Eye (tissue), 1 donor: ENCODE measurements around the gene ABCA4.

ENCODE experiments used
- DNase-seq: peaks from one replicate; pipeline ENCODE4 v3.0.0-alpha.2; 2015

The ABCA4 gene

DNA sequence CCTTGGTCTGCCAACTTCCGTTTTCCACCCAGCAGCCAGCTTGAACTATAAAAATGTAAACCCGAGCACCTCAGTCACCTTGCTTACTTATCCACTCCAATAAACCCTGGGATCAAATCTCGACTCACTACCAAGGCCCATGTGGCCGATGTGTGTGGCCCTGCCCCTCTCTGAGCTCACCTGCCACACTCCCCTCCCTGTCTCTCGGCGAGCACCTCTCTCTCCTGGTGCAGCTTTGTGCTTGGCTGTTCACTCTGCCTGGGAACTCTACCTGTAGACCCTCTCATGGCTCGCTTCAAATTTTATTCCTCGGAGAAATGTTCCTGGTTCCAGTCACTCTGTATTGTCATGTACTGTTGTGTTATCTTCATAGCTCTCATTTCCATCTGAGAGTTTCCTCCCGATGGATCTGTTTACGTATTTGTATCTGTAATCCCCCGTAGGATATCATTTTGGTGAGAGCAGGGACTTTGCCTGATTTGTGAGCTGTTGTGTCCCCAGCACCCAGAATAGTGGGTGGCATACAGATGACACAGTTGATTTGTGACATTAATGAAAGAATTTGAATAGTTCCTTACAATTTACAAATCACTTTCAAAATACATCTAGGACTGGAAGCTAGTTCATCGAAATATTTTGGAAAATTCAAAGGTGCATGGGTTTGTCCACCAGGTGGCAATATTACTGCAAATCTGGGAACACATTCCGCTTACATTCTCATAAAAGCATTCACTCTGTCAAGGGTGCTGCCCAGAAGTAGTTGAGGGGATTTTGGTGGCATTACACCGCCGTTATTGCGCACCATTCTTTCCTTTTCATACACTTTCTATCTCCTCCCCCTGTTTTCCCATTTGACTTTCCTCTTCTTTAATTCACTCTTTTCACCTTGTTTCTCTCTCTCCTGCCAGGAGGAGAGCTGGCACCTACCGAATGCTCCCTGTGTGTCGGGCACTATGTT lies 95.3 kb downstream of the ABCA4 start:
- peak; percentile 84 for DNase-seq

DNA sequence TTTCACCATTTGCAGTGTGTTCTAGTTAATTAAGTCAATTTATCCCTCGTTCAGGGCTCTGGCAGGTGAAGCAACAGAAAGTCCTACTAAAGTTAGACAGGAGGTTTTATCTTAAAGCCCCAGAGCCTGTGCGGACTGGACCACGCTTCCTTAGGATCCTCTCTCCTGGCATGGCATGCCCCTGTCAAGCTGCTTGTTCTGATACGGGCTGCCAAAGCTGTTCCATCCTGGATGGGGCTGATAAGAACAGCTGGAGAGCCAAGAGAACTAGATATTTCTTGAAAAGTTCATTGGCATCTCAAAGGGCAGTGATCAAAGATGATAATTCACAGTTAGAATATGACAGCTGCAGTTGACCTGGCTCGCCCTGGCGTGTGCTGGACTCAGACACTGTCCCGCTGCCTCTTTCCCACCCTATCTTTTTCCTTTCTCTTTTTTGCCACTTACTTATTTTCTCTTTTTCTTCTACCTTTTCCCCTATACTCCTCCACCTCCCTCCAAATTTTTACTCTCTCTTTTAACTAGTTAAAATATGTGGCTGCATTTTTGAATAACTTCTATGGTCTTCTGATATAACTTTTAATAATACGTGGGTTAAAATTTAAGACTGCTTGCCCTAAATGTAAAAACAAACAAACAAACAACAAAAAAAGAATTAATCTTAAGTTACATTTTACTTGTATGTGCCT lies 96.7 kb downstream of the ABCA4 start:
- DNase-seq: no peak

DNA sequence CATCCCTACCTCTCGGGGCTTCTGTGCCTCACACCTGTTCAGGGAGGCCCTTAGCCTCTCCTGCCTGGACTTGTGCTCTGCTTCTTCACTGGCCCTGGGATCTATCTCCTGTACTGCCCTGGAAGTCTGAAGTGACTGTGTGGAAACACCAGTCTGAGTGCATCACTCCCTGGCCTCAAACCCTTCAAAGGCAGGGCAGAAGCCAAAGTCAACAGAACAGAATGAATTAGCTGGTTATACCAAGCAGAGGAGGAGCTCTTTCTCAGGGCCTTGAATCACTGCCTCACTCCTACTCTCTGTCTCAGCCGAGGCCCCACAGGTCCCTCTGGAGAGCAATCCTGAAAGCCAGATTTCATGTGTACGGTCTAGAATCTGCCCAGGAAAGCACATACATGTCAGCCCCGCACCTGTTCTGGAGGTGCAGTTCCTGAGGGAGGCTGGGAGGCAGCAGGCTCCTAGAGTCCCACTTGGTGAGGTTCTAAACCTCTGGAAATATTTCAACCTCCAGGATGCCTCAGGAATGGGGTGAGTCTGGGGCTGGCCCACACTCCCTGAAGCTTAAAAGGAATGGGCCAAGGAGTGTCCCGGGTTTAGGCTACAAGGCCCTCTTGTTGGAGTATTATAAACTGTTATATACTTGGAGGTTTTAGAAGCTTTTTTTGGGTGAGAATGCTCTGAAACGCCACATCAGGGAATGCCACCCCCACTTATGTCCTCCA lies 98.3 kb downstream of the ABCA4 start:
- DNase-seq: no peak

DNA sequence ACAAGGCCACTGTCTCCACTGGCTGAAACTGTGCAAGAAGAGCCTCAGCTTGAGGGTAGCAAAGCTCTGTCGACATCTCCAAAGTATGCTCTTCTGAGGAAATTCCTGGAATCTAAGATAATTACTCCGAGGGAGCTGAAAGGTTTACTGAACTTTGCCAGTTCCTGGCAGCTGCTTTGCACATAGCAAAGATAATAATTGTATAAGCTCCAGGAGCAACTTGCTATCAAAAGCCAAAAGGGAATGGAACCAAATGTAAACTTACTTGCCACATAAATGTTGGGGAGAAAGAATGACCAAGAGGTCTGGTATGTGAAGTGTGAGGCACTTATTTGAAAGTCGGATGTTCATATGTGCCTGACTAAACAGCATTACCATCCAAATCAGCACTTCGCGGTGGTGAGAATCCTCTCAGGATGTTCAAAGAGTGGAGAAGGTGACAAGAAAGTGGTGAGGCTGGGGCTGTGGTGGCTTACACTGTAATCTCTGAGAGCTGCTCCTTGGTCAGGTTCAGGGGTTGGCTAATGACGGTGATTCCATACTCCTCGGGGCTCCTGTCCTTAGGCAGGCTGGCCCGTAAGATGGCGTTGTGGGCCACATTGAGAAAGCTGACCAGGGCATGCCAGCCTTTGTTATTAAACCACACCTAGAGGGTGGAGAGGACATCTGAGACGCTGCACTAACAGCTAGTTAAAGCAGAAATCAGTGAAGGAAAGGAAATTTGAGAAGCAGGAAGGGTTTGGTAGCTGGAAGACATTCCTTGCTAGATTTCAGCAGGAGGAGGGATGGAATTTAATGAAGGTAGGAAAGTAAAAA lies 100.0 kb downstream of the ABCA4 start:
- peak; percentile 18 for DNase-seq

DNA sequence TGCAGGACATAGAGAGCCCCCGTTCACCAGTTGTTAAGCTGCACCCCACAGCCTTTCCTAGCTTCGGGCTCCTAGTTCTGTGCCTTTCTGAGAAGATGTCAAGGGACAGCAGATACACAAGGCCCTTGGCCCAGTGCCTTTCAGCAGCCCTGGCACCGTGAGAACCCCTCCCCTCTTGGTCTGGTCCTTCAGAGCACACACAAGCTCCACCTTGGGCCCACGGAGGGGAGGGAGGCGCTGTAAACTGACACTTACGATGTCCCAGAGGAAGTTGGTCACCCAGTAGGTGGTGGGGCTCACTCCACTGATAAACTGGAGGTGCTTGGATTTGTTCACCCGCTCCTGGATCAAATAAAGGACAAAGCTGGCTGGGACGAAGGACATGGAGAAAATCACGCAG lies 101.6 kb downstream of the ABCA4 start:
- DNase-seq: no peak

DNA sequence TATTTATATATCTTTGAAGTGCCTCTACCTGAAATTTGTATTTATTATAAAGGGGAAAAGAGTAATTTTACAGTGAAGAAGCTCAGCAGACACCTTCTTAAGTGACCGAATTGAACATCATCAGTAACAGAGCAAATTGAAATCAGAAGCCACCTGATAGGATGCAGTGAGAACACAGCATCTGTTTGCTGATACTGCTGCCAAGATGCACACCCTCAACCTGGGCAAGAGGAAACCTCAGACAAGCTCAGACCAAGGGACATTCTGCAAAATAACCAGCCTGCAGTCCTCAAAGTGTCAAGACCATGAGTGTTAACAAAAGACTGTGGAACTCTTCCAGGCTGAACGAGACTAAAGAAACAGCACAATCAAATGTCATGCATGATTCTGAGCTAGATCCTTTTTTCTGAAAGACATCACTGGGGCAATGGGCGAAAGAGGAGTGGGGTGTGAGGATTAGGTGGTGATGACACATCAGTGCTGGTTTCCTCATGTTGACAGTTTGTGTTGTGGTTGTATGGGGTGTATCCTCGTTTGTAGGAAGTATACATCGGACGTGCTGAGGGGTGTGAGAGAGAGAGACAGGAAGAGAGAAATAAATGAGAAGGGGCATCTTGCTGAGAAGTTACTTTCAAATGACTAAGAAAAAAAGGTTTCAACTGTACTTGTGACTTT lies 103.7 kb downstream of the ABCA4 start:
- DNase-seq: no peak

DNA sequence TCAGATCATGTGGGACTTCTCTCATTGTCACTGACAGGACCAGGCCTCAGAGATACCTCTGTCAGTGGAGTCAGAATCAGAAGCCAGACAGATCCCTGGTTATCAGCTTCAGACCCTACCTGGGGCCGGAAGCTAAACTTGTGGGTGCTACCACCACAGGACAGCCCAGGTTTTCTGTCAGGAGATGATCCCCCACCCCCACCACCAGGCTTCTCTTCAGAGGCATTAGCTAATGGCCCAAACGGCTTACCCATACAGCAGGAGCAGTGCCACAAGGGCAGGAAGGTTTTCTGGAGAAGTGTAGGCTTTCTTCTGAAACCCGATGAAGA lies 105.5 kb downstream of the ABCA4 start:
- no peak for DNase-seq

DNA sequence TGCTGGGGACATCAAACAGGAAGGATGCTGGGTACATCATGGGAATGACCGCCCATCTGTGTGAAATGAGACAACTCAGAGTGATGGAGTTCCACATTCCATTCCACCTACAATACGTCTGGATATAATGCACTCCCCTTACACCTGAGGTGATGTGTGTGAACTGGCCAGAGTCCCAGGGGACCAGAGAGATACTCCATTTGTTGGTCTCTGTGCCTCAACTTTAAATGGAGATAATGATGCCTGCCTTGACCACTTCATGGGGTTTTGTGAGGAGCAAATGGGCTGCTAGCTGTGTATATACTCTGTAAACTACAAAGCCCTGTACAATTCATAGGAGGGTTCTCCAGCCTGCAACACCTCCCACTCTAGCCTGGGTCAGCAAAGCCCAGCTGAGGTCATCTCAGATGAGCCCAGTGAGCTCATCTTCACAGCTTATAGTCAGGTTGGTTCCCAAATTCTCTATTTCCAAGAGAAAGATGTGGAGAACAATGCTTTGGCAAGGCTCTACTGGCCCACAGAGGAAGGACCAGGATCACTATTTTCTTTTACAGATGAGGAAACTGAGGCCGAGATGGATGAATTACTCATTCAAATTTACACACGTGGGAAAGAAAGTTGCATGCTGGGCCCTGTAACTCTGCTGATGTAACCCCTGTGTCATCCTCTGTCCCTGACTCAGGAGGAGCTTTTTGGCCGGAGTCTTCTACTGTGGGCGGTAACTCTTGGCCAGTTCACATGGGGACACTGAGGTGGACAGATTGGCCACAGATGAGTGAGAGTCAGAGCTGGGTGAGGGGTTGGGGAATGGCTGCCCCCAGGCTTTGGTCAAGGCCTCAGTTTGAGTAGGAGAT lies 106.1 kb downstream of the ABCA4 start:
- DNase-seq: no peak

DNA sequence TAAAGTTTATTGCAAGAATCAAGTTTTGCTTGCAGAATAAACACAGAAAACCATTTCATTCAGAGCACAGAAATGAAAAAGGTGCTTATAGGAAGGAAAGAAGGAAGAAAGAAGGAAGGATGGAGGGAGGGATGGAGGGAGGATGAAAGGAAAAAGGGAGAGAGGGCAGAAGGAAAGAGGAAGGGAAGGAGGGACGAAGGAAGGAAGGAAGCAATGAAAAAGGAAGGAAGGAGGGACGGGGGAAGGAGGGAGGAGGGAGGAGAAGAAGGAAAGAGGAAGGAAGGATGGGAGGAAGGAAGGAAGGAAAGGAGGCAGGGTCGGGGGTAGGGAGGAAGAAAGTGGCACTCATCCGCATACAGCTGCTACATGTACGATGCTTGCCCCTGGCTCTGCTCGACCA lies 106.9 kb downstream of the ABCA4 start:
- DNase-seq: no peak

DNA sequence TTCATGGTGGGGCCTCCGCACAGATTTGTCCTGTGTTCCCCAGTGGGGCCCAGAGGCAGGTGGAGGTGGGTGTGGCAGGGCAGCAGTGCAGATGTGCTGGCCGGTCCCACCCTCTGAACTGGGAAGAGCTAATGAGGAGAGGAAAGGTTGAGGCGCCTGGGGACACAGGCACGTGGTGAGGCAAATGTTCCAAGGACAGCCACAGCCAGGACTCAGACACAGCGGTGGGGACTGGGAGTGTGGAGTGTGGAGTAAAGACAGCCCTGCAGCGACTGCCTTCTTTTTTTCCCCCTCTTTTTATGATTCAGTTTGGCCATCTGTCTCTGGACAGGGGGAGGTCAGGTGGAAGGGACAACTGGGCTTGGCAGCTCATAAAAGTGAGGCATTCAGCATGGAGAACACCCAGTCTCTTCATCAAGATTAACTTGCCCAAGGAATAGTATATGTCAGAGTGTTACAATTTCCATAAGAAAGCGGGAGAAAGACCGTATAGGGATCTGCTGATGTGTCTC lies 107.5 kb downstream of the ABCA4 start:
- DNase-seq: peak; percentile 11

DNA sequence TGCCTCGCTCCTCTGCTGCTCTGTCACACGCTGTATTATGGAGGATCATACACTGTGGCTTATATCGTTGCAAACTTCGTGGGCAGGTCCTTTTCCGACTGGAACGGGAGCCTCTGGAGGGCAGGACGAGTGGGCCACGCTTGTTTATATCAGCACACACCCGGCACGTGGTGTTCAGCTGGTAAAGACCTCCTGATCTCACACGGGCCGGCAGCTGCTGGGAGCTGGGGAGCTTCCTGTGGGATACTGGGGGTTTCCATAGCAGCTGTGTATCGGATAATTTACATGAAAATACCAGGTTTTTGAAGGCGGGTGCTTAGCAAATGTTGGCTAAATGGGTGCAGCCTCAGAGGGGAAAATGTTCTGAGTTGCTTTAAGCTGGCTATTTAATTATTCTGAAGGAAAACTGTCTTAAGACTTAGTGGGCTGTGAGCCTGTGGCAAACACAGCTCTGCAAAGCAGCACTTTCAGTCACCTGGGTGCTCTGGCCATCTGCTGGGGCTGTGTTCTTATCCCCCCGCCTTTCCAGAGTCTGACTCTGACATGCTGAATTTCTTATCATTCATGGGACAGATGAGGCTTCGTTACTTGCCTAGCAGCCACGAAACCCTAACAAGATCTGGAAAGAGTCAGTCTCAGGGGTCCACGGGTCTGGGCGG lies 108.1 kb downstream of the ABCA4 start:
- DNase-seq: peak; percentile 53

DNA sequence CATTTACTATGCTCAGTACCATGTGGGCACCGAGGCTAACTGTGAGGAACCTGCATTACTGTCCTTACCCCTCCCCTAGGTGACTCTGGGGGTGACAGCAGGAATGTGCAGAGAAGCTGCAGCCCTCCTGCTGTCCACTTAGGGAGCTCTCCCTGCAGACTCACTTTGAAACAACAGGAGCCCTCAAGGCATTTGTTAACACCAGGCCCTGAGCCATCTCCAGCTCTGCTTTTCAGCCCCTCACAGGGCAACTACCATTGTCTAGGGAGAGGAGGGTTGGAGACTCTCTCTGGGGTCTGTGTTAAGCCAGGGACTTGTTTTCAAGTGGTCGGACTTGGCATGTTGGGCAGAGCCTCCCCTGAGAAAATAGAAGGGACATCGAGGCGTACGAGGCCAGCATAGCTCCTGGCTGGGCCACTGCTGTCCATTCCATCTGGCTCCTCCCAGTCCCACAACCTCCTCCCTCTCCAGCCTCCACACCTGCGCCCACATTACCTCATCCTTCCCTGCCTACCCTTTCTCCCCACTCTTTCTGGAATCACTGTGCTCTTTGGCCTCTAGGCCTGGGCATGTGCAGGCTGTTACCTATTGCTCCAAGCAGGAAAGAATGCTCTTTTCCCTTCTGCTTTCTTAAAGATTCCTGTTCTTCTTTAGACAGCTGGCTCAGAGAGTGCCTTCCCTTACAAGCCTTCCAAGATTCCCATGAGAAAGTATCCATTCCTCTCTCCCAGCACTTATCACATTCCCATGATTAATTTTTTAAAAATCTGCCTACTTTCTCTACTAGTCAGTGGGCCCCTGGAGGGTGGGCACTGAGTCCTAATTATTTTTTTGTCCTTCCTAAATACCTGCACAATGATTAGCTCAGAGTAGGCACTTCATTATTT lies 109.0 kb downstream of the ABCA4 start:
- DNase-seq: peak; percentile 26

DNA sequence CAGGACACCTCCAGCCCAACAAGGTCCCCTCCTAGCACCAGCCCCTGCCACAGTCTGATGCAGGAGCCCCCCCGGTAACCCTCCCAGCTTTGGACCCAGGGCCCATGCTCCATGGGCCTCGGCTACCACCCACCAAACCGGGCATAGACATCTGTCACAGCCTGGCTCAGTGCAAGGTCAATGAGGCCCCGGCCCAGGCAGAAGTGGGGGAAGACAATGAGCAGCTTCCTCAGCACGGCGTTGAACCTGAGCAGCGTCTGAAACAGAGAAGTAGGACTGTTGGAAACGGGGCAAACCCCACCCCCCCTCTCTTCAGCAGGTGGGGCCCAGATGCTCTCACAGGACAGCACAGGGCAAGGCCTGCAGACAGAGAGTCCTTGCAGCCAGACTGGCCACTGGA lies 109.8 kb downstream of the ABCA4 start:
- no peak for DNase-seq

DNA sequence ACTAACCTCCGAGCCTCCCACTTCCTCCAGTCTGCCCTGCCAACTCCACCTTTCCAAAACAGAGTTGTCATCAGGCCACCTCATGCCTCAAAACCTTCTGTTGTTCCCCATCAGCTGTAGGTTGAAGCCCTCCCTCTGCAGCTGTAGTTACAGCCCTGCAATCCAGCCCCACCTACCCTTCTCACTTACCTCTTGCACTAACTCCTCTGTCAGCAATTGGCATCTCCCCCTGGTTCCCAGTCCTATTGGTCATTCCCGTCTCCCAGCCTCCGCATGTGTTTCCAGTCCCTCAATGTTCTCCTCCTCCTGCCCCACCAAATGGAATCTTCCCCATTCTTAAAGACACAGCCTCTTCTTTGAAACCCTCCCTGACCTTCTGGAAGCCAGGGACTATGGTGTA lies 111.6 kb downstream of the ABCA4 start:
- DNase-seq: no peak

DNA sequence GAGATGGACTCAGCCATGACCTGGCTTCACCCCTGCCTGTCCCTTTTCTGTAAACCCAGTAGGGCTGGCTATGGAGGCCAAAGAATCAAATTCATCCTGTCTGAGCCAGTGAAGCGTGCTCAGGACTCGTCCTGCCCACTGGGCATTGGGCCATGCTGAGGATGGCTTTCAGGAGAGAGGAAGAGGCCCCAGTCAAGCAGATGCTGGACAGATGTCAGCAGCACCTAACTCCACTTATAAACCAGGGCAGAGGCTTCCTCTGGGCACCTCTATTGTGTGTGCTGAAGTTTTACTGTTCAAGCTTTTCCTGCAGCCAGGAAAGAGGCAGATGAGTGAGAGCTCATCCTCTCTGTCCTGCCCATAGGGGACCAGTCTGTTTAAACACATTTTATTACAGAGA lies 114.3 kb downstream of the ABCA4 start:
- no peak for DNase-seq

DNA sequence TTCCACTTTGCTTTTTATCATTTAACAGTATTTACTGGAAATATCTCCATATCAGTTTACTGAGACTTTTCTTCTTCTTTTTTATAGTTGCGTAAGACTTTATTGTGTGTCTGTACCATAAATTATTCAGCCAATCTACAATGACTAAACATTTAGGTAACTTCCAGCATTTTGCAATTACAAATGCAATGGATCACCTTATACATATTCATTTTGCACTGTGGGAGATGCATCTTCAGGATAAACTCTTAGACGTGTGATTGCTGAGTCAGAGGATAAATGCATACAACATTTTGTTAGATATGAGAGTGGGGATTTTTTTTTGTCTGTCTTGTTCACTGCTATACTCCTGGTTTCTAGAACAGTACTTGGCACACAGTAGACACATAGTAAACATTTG lies 116.0 kb downstream of the ABCA4 start:
- no peak for DNase-seq

DNA sequence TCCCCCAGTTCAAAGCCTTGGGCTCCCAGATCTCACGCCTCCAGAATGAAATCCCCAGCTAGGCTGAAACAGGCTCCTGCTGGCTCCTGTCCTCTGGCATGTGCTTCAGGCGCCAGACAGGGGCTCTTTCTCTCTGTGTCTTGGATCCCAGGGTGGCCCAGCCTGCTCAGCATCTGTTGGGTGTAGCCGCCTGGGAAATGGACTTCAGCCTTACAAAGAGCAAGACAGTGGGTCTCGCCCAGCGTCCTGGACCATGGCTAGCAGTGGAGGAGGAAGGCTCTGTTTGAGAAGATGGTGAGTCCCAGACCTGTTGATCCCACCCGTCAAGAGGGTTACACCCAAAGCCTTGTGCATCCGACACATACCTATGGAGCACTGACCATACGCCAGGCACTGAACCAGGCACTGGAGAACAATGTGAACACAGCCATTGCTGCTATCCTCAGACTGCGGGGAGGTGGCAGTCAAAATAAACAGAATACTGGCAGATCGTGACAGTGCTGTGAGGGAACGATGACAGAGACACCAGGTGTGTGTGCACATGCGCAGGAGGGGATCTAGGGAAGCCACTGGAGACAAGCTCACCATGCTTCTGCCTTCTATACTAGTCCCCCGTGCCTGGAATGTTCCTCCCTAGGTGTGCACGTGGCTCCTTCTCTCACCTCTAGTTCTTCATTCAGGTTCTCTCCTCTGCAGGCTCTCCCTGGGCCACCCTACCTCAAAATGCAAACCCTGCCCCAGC lies 118.7 kb downstream of the ABCA4 start:
- no peak for DNase-seq

DNA sequence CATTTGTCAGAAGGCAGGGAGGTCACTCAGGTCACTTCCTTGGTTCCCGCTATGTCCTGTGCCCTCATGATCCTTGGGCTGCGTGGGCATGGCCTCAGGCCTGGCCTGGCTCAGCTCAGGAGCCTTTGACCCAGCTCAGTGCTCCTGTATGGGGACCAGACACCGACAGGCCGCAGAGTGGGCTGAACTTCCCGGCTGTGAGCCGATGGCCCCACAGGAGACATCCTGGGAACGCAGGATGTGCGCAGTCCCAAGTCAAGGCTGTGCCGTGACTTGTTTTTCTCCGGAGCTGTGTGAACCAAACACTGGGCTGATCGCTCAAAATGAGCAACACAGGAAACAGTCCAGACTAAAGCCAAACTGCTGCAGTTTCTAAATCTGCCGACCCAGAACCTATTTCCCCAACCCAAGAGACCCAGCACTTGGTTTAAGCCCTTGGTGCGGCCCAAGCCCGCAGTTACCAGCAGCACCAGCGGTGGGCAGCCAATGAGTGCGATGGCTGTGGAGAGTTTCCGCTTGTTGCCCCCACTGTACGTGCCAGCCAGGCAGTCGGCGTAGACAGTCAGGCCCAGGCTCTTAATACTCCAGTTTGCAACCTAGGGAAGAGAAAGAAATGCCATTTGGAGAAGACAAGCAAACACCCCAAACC lies 119.4 kb downstream of the ABCA4 start:
- no peak for DNase-seq
